Daoy (cell line): ENCODE data around the gene RELN. TPM values are rescaled to one million over a fixed set of nuclear protein-coding genes. Genes with fewer than 3 reads are reported as not detected.

Source experiments
- DNase-seq: peaks from one replicate; pipeline ENCODE4 v3.0.0-alpha.2; 2015; ENCODE audit warnings: low read depth
- total RNA-seq: library from RNA; depleted of rRNA; stranded (reverse); fragments of >200 nt; shearing (Covaris generic); gene quantifications from 2 replicates; pipeline ENCODE4 v1.2.3, GENCODE V29; 2014

The RELN gene
- total RNA-seq, 1 experiment from 2014 or later = 1.7 TPM

DNA sequence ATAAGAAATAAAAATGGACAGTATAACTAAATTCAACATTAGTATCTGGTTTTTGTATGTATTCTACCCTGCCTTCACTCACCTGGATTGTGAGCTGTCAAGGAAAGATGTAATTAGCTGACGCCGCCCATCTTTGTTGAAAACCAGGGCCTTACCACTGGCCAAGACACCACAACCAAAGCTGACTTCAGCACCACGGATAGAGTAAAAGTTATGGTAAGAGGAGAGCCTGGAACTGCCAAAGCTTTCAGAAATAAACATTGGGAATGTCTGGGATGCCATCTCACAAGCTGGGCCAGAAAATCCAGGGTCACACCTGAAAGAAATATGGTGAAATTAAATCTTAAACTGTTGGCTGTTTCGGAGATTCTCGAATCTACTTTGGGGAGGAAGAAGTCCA, 353.3 kb downstream of the RELN start:
- DNase-seq = peak; percentile 45

DNA sequence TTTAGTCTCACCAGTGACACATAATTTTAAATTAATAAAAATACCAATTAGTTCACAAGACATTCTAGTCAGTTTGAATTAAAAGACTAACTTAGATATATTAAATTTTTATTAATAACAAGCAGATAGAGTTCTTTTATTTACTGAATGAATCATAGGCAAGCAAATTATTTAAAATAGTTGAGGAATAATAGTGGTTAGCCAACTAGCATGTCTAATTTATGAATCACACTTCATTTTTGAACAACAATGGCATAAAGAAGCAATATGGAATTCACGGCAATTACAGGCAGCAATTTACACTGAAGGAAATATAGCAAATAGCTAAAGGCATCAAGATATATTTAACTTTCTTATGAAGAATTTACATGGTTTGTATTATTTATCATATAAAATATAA, 356.5 kb downstream of the RELN start:
- no peak for DNase-seq

DNA sequence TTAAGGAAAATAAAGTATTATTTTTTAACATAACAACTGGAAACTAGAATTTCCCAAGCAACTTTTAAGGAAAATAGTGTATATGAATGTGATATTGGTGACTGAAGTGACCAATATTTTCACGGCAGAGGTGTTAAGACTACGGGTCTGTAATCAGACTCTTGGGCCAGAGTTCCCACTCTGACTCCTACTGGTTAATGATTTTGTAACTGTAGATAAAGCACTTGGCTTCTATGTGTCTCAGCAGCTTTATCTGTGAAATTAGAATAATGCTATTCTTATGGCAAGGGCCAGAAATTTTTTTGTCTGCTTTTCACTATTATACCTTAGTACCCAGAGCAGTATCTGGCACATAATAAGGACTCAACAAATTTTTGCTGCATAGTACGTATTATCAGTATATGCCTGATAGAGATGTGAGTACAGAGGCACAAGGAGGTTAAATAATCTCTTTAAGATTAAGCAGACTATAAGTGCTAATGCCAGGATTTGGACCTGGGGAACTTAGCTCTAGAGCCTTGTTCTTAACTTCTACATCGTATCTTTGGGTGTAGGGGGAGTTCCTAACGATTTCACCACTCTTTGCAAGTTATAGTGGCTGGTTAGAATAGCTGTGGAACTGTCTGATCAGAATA, 357.3 kb downstream of the RELN start:
- DNase-seq = no peak

DNA sequence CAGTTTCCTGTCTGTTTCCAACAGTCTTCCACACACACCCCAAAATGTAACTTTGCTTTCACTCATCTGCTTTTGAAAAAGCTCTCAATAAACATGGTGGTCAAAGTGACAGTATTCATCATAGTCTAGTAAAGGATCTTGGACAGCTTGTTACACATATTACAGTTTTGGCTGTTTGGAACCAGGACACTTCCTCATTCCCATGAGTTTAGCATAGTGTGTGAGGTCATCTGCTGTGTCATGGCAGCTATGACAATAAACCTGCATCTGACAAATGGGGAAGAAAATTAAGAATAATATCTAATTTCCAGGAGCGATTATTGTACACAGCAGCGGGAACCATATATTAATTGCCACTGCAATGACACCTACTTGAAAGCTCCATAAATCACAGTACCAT, 359.1 kb downstream of the RELN start:
- peak; percentile 35 for DNase-seq

DNA sequence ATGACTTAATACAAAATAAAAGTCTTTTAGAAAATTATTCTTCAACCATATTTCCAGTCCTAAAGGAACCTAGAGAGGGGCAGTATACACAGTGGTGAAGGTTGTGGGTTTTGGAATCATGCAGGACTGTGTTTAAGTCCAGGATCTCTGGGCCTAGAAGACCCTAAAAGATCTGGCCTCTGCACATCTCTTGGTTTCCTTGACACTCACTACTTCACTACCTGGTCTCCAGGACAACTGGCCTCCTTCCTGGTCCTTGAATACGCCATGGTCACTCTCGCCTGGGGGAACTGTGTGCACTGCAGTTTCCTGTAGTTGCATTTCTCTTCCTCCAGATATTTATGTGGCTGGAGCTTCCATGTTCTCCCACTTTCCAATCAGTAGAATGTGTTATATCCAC, 360.7 kb downstream of the RELN start:
- no peak for DNase-seq

DNA sequence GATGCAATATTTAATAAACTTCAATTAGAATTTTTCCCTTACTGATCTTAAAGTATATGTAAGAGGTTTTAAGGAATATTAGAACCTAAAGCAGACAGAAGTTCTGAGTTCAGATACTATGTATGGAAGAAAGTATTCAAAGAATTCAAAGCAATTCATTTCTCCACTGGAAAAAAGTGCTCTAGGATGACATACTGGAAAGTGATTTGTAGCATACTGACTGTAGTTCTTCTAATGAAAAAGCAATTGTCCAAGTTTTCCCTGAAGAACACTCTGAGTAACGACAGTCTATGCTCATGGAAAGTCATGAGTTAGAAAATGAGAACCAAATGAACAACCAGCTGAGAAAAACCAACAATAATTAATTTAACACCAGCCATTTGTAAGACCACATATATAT, 362.7 kb downstream of the RELN start:
- no peak for DNase-seq

DNA sequence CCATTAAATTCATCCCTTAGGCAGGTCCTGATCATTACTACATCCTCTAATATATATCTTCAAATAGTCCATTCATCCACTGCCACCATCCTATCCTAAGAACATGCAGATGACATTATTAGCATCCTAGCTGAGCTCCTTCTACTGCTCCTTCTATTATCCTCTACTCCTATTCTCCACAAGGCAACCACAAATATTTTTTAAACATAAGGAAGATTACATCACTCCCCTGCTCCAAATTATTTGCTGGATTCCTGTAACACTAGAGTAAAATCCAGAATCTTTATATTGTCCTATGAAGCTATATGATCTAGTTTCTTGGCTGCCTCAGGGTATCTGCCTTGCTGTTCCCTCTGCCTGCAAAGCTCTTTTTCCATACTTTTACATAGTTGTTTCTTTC, 367.2 kb downstream of the RELN start:
- no peak for DNase-seq

DNA sequence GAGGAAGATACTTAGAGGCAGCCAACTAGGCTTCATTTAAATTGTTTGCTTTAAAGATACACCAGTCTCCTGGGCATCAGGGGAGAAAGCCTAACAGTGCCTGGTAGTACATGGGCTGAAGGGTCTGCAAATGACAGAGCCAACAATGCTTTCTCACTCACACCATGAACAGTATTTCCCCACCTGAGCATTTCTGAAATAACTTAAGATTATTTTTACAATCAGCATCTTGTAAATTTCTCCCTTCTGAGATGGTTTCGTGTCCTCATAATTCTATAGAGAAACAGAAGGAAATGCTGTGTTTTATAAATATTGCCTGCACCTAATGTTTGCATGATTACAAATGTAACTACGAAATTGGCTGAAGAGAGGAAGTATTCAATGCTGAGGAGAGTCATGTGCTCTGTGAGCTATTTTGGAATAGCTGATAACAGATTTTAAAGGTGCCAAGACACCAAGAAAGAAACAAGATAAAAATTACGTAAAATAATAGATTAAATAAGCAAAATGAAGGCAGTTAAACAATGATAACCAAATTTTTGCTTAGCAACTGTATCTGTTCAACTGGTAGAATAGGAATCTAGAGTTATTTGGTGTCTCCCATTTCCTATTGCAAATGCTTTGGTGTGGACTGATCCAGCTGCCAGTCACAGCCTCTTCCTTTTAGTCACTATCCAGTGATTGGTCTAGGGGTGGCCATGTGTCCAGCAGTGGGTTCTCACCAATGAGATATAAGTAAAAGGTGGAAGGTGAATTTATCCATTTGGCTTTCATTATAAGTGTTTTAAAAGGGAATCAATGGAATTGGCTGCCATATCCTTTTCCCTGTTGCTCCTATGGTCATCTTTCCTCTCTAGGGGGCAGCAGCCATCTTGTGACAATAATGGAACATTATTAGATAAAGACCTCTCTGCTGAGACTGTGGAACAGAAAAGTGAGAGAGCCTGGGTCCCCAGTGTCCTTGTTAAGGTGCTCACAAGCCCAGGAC, 375.5 kb downstream of the RELN start:
- peak; percentile 23 for DNase-seq

DNA sequence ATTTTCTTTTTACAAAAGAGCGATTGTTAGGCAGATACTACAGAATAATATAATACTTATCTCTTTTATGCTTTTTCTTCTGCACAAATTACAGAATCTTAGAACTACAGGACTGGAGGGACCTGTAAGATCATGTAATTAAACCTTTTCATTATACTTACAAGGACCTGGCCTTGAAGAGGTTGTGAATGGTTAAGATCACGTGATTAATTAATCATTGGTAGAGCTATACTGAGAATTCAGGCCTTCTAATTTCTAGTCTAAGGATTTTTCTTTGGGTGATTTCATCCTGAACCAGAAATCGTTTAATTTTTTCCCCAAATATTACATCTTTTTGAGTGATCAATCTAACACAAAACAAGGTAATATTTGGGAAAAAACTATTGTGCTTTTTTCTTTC, 379.7 kb downstream of the RELN start:
- DNase-seq = no peak

DNA sequence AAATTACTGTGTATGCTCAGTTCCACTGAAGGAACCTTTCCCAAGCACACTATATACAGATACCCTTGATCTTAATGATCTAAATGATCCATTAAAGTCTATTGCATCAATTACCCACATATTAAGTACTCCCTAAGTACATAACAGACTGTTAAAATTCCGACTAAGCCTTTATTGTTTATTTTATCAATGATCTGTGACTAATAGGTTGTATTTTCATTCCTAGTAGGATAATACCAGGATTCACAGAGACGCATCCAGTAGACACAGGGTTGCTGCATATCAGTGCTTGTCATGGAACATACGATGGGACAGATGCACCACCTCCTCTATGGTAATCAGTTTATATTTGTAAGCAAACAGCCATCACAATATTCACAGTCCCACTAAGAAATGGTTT, 383.8 kb downstream of the RELN start:
- DNase-seq = no peak

DNA sequence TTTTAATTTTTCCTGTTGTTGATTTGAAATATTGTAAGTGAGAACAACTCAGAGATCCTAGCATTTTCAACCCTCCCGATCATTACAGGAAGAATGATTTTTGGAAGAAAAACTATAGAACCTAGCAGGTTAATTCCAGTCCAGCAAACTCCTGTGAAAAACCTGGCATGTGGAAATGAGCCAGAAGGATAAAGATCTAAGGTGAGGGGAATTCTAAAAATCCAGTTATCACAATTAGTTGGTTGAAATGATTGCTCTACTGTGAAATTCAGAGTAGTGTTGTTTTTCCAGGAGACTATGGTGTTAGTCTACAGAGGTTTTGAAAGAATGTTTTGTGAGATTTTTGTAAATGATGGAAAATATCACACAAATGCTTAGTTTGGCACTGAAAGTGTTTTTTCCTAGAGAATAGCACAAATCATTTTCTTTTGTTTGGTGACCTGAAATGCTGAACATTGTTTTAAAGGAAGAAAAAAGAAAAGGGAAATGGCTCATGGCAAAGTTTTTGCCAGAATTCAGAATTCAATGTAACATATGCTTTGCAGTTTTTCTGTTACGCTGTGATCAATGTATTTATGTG, 391.0 kb downstream of the RELN start:
- no peak for DNase-seq

DNA sequence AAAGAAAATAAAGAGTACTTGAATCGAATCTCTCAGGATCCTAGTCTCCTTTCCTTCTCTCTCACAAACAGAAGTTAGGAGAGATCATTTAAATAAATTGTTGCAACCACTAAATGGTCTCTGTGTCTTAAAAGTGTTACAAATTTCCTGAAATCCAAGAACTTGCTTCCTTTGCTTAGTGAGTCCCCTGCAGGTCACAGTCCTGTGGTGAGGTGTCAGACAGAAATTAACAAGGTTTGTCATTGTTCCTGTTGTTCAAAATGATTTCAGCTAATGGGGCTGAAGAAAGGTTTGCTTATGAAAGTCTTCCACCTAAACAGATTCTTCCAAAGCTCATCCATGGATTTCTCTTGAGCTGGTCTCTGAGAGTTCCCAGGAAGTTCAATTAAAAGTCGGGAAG, 391.9 kb downstream of the RELN start:
- no peak for DNase-seq

DNA sequence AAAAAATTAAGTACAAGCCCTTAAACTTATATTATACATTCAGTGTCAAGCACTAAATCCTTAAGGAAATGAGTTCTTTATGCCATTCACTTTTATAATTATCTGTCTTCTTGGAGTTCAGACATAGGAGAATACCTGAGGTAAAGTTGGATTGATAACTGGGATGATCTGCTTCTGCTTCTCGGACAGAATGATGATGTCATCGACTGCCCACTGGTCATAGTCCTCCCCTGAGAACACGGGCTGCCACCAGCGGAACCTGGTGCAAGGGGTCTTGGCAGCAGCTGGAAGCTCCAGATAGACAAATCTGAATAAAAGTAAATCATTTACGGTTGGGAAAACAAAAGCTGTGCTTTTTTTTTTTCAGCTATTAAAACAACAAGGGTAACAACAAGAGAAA, 395.3 kb downstream of the RELN start:
- DNase-seq = no peak

DNA sequence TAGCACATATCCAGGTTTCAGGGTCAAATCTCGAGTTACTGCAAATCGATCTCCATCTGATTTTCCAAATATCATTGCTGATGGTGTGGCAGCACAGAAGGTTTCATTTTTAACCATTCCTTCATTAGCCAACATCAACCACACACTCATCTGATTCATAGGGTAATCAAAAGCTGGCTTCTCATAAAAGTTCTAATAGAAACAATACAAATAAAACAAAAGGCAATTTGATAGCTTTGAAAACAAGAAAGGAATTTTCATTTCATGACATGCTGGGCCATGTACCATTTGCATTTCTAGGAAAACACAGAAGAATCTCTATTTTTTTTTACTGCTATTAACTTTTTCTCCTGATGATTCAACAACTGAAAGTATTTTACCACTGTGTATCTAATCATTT, 395.8 kb downstream of the RELN start:
- no peak for DNase-seq

DNA sequence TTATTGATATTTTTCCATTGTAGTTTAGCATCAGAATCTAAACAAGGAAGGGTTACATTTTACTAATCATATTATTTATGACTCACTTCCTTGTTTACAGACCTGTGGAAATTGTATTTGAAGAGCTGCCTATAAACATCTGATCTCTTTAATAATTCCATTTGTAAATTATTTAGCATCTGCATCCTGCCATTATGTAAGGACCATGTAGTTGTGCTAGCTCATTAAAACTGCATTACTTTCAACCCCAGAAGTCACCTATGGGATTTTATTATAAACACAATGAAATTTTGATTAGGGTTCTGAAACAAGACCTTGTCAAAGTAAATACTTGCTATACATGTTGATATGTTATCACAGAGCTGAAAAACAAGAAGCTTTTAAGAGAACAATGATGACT, 396.6 kb downstream of the RELN start:
- no peak for DNase-seq

DNA sequence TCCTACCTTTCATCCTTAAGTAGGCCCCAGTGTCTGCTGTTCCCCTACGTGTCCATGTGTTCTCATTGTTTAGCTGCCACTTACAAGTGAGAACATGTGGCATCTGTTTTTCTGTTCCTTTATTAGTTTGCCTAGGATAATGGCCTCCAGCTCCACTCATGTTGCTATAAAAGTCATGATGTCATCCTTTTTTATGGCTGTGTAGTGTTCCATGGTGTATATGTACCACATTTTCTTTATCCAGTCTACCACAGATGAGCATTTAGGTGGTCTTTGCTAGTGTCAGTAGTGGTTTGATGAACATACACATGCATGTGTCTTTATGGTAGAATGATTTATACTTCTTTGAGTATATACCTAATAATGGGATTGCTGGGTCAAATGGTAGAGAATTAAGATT, 397.3 kb downstream of the RELN start:
- DNase-seq = no peak

DNA sequence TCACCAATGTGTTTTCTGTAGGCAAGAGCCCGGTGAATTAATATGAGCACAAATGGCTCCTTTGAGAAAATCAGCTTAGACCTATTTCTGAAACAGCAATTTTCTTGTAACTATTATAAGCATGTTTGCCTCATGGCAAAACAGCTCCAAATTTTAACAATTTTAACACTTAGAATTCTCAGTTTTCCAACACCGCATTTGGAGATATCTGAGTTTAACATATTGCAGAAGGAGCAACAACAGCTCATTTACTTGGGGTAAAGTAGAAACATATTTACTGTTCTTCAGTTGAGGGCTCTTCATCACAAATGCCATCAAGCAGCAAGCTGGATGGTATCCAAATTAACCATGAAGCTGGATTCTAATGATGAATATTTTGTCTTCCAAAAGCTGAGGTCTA, 409.4 kb downstream of the RELN start:
- no peak for DNase-seq

DNA sequence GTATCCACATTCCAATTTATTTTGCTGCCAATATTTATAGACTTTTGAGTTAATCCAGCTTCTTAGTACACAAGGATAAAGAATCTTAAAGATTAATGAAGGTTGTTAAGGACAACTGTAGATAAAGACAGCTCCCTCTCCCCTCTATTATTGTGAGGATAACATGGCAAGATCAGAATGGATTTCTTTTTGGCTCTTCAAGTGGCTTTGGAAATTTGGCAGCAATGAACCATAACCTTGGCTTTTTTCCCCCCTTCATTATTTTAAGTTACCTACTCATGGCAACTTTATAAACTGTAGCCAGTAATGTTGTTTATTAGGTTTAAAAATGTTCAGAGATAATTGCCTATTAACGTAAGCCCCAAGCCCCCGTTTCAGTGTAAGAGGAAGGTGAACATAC, 412.4 kb downstream of the RELN start:
- no peak for DNase-seq

DNA sequence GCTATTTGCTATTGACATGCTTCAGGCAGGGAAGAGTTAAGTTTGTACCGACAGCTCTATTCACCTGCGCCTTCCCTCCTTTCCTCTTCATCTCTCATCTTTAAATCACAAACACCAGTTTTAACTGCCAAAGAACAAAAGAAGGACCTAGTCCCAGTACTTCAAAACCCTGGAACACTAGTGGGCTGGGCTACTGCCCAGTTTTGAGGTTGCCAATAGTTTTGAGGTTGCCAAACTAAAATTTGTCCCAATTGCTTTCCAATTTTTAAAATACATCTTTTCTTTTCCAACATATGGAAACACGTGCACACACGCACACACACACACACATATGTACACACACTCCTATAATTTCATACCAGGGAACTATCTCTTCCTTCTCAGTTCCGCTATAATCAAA, 412.8 kb downstream of the RELN start:
- DNase-seq = no peak

DNA sequence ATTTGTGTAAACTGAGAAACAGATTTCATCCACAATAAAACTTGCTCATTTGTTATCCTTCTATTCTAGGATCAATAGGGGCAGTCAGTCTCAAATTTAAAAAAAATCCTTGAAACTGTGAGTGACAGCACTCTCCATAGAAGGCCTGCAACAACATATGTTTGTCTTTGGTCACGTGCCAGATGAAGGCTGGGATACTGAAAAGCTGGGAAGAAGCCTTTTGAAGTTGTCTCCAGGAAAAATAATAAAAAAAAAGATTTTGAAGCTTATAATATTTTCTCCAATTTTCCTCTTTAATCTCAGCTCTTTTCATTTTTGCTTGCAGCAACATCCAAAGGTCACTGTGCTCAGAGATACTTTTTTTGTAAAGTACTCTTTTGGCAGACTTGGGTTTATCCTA, 414.9 kb downstream of the RELN start:
- no peak for DNase-seq

DNA sequence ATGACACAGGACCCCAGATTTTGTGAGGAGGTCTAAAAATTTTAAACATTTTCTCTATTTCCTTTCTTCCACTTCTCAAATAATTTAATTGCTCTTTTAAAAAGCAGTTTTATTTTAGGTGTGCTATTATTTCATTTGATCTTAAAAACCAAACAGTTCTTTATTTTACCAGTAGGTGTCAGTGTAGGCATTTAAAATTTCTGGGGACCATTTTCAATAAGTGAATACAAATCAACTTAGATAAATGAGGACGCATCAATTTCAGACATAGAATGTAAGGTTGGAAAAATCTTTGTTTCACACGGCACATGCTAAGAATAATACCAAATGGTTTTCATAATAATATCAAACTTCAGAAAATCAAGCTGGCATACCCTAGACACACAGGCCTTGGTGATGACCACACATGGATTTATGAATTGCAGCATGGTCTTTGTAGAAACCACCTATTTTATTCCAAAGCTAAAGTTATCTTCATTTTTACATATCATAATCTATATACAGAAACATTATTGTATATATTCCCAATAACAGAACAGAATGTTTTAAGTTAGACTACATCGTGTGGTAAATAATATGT, 415.9 kb downstream of the RELN start:
- no peak for DNase-seq

DNA sequence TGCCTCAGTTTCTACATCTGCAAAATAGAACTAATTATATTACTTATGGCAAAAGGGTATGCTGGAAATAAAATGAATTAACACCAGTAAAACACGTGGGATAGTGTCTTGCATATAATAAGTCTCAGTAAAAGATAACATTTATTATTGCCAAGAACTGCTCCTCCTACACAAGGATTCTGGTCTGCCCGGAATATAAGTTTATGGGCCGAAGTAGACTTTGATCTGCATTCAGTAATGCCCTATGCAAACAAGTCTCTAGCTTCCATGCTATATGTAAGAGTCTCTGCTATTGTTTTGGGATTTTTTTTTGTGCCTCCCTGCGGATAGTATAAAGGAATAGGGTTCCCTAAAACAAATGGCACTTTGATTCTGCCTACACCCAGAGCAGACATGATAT, 417.9 kb downstream of the RELN start:
- DNase-seq = no peak
